Panc1 (cell line): Measurements from ENCODE around the gene GNAT1.

Experiments
- TCF7L2 ChIP-seq: IDR thresholded peaks from 2 replicates; pipeline ENCODE4 v1.6.1; 2011; ENCODE audit warnings: mild to moderate bottlenecking, low read depth, low read length, inconsistent platforms
- TF ChIP-seq, protein P1 (sequence below): fragments of 450-650 bp; IDR thresholded peaks from 2 replicates; pipeline ENCODE4 v1.5.1; 2017; ENCODE audit warnings: mild to moderate bottlenecking

DNA sequence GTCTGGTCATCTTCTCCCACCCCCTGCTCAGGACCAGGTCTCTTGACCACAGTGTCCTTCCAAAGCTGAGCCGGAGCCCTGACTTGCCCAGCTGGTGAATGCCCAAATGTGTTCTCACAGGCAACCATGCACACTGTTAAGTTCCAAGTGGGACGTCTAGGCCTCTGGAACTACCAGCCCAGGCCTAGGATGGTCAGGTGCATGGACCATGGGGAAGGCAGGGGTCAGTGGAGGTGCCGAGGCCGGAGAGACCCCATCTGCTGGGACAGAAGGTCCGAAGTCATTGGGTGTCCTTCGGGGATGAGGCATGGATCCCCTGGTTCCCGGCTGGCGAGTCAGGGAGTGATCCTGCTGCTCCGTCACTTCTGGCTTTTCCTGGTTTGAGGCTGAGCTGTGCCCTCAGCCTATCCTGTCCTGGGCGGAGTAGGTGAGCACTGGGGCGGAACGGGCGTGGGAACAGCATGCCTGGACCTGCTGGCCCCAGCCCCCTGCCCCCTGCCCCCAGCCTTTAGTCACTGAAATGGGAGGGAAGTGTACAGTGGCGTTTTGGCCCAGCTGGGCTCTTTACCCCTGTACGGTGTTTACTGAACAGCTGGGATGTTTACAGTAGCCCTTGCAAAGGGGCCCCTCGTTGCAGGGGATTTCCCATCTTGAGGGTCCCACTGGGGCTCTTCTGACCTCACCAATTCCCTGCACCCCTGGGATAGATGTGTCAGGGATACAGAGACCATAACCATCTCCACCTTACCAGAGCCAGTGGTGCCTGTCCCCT, 24.2 kb upstream of the GNAT1 start:
- TF ChIP-seq, protein P1, sequence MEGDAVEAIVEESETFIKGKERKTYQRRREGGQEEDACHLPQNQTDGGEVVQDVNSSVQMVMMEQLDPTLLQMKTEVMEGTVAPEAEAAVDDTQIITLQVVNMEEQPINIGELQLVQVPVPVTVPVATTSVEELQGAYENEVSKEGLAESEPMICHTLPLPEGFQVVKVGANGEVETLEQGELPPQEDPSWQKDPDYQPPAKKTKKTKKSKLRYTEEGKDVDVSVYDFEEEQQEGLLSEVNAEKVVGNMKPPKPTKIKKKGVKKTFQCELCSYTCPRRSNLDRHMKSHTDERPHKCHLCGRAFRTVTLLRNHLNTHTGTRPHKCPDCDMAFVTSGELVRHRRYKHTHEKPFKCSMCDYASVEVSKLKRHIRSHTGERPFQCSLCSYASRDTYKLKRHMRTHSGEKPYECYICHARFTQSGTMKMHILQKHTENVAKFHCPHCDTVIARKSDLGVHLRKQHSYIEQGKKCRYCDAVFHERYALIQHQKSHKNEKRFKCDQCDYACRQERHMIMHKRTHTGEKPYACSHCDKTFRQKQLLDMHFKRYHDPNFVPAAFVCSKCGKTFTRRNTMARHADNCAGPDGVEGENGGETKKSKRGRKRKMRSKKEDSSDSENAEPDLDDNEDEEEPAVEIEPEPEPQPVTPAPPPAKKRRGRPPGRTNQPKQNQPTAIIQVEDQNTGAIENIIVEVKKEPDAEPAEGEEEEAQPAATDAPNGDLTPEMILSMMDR = no peak
- no peak for TF ChIP-seq TCF7L2
